ENCODE measurements around the gene GTF2I.
"Not testable (repeated sequence)": the region's sequence is repeated elsewhere in the genome, so short reads cannot be mapped to it uniquely, and the experiment has no call there.

DNA sequence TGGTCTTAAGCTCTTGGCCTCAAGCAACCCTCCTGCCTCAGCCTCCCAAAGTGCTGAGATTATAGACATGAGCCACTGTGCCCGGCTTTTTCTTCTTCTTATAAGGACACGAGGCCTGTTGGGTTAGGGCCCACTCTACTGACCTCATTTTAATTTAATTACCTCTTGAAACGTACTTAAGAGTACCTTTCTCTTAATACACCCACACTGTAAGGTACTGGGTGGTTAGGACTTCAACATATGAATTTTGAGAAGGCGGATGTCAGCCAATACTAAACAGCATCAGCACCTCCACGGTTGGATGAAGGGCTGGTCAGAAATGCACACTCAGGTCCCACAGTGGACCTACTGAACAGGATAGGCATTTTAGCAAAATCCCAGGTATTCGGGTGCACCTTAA lies 124.2 kb downstream of the GTF2I start:
- TF ChIP-seq, protein P1, sequence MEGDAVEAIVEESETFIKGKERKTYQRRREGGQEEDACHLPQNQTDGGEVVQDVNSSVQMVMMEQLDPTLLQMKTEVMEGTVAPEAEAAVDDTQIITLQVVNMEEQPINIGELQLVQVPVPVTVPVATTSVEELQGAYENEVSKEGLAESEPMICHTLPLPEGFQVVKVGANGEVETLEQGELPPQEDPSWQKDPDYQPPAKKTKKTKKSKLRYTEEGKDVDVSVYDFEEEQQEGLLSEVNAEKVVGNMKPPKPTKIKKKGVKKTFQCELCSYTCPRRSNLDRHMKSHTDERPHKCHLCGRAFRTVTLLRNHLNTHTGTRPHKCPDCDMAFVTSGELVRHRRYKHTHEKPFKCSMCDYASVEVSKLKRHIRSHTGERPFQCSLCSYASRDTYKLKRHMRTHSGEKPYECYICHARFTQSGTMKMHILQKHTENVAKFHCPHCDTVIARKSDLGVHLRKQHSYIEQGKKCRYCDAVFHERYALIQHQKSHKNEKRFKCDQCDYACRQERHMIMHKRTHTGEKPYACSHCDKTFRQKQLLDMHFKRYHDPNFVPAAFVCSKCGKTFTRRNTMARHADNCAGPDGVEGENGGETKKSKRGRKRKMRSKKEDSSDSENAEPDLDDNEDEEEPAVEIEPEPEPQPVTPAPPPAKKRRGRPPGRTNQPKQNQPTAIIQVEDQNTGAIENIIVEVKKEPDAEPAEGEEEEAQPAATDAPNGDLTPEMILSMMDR (IDR thresholded peaks at IDR 0.05): not testable (repeated sequence)
- TF ChIP-seq POLR2A (IDR thresholded peaks at IDR 0.05): not testable (repeated sequence)

All from adrenal gland (tissue), 5 donors.